Astrocyte (in vitro differentiated cells and primary cell): ENCODE data around the gene CKS1B. TPM values are rescaled to one million over a fixed set of nuclear protein-coding genes. Genes with fewer than 3 reads are reported as not detected.
A peak's percentile ranks its signal among the peaks of the same experiment; 100 is the strongest.

Experiments
- DNase-seq: peaks from one replicate; pipeline ENCODE4 v3.0.0-alpha.2; 2010; ENCODE audit warnings: low read depth
- FAIRE-seq: peaks from 2 replicates; lab custom pipeline; 2011; peaks lifted over from hg19 to GRCh38; lab: Jason Lieb, UNC
- H2AFZ ChIP-seq: 2 replicates; pipeline ENCODE4 v1.6.0; 2012; ENCODE audit warnings: low read depth, low read length, inconsistent platforms
- H3K27ac ChIP-seq: 2 replicates; pipeline ENCODE4 v1.5.1; 2011; ENCODE audit warnings: low read depth, low read length, inconsistent platforms
- H3K27me3 ChIP-seq: 2 replicates; pipeline ENCODE4 v1.6.0; 2011; ENCODE audit warnings: low read length, inconsistent platforms; ENCODE audit not compliant: insufficient read depth
- H3K36me3 ChIP-seq: 2 replicates; pipeline ENCODE4 v1.5.1; 2011; ENCODE audit warnings: low read length, inconsistent platforms; ENCODE audit not compliant: insufficient read depth
- H3K4me1 ChIP-seq: 2 replicates; pipeline ENCODE4 v1.5.1; 2011; ENCODE audit warnings: low read length, inconsistent platforms; ENCODE audit not compliant: insufficient read depth
- H3K4me2 ChIP-seq: 2 replicates; pipeline ENCODE4 v1.6.0; 2012; ENCODE audit warnings: low read length, inconsistent platforms
- H3K4me3 ChIP-seq: 2 replicates; pipeline ENCODE4 v1.5.1; 2011; ENCODE audit warnings: low read depth, mild to moderate bottlenecking, low read length, inconsistent platforms; ENCODE audit not compliant: insufficient read depth
- H3K79me2 ChIP-seq: 2 replicates; pipeline ENCODE4 v1.6.0; 2012; ENCODE audit warnings: mild to moderate bottlenecking, low read length, inconsistent platforms; ENCODE audit not compliant: insufficient read depth
- H3K9ac ChIP-seq: 2 replicates; pipeline ENCODE4 v1.6.0; 2012; ENCODE audit warnings: mild to moderate bottlenecking, low read length, inconsistent platforms
- H3K9me3 ChIP-seq: 2 replicates; pipeline ENCODE4 v1.5.1; 2012; ENCODE audit warnings: low read depth, mild to moderate bottlenecking, low read length, inconsistent platforms; ENCODE audit not compliant: insufficient read depth
- H4K20me1 ChIP-seq: 2 replicates; pipeline ENCODE4 v1.6.0; 2012; ENCODE audit warnings: low read length, inconsistent platforms; ENCODE audit not compliant: insufficient read depth
- H3K27ac Mint-ChIP-seq: one replicate; pipeline ENCODE4 v1.8.0; 2021; ENCODE audit warnings: mild to moderate bottlenecking, mixed read lengths; ENCODE audit not compliant: unreplicated experiment
- H3K27me3 Mint-ChIP-seq: one replicate; pipeline ENCODE4 v1.8.0; 2021; ENCODE audit warnings: low read depth, mixed read lengths; ENCODE audit not compliant: unreplicated experiment
- H3K36me3 Mint-ChIP-seq: one replicate; pipeline ENCODE4 v1.8.0; 2021; ENCODE audit warnings: low read depth, mixed read lengths; ENCODE audit not compliant: unreplicated experiment
- H3K4me1 Mint-ChIP-seq: one replicate; pipeline ENCODE4 v1.8.0; 2021; ENCODE audit warnings: low read depth, mixed read lengths; ENCODE audit not compliant: unreplicated experiment
- H3K4me3 Mint-ChIP-seq: one replicate; pipeline ENCODE4 v1.8.0; 2021; ENCODE audit warnings: mild to moderate bottlenecking, moderate library complexity, mixed read lengths; ENCODE audit not compliant: unreplicated experiment
- H3K9me3 Mint-ChIP-seq: one replicate; pipeline ENCODE4 v1.8.0; 2021; ENCODE audit warnings: mild to moderate bottlenecking, mixed read lengths; ENCODE audit not compliant: unreplicated experiment
- CTCF ChIP-seq: IDR thresholded peaks from 2 replicates; pipeline ENCODE4 v1.5.1; 2011; ENCODE audit warnings: low read depth, mild to moderate bottlenecking, inconsistent platforms, low read length, moderate library complexity; ENCODE audit not compliant: insufficient read depth
- EZH2 ChIP-seq: IDR thresholded peaks from 2 replicates; pipeline ENCODE4 v1.6.1; 2012; ENCODE audit warnings: mild to moderate bottlenecking, low read length, inconsistent platforms; ENCODE audit not compliant: insufficient read depth
- total RNA-seq: library from RNA; stranded (reverse); gene quantifications from 2 replicates; pipeline ENCODE4 v1.2.1, GENCODE V29; 2021

The CKS1B gene
- total RNA-seq, 1 donor from 2014 or later, result 37.9 TPM

- no peak overlapping the region for H2AFZ ChIP-seq
- FAIRE-seq, result peak; percentile 50
These were observed 1.8 kb upstream of the CKS1B start for GRCh38 chr1:154972517-154973343.

GRCh38 chr1:154973344-154974101 is 958 bp upstream of the CKS1B start:
- Histone ChIP-seq H4K20me1 (peaks cover 19% of the 10 kb centered on the region), H3K4me3 (peak overlapping the region; percentile 88), H3K4me1 (peaks cover 42% of the 10 kb centered on the region), H3K79me2 (peaks cover 67% of the 10 kb centered on the region), H3K4me2 (peak overlapping the region; percentile 94), H3K27me3 (no peaks in the 10 kb centered on the region), H3K36me3 (no peaks in the 10 kb centered on the region), H3K27ac (peak overlapping the region; percentile 99), H3K9me3 (no peaks in the 10 kb centered on the region), H3K9ac (peak overlapping the region; percentile 94), H2AFZ (no peak overlapping the region)
- Mint-ChIP-seq H3K27ac (no peak overlapping the region), H3K4me1 (peaks cover 18% of the 10 kb centered on the region), H3K9me3 (no peaks in the 10 kb centered on the region), H3K27me3 (no peaks in the 10 kb centered on the region), H3K4me3 (no peak overlapping the region), H3K36me3 (peaks cover 2% of the 10 kb centered on the region)
- TF ChIP-seq CTCF (peak; percentile 13), EZH2 (no peak)
- DNase-seq, result peak; percentile 94
- FAIRE-seq, result no peak

More at GRCh38 chr1:154972517-154973343, 1.8 kb upstream of the CKS1B start:
- Histone ChIP-seq H3K27me3 (no peaks in the 10 kb centered on the region), H3K4me1 (peaks cover 47% of the 10 kb centered on the region), H3K79me2 (peaks cover 67% of the 10 kb centered on the region), H3K4me2 (peak overlapping the region; percentile 94), H3K4me3 (peak overlapping the region; percentile 88), H3K27ac (peak overlapping the region; percentile 99), H3K9ac (peak overlapping the region; percentile 94), H4K20me1 (peaks cover 27% of the 10 kb centered on the region), H3K9me3 (no peaks in the 10 kb centered on the region), H3K36me3 (peaks cover 6% of the 10 kb centered on the region)
- no peaks in the 10 kb centered on the region for H3K27me3 Mint-ChIP-seq
- peak; percentile 97 for DNase-seq
- H3K36me3 Mint-ChIP-seq, result peaks cover 2% of the 10 kb centered on the region
- H3K4me3 Mint-ChIP-seq, result no peak overlapping the region
- no peaks in the 10 kb centered on the region for H3K9me3 Mint-ChIP-seq
- no peak overlapping the region for H3K27ac Mint-ChIP-seq
- TF ChIP-seq CTCF (no peak), EZH2 (no peak)
- peaks cover 24% of the 10 kb centered on the region for H3K4me1 Mint-ChIP-seq
